HEK293 (cell line): Measurements from ENCODE around the gene EMSY.
A peak's percentile ranks its signal among the peaks of the same experiment; 100 is the strongest.

Source experiments
- CTCF ChIA-PET: fragments of 350-600 bp; formaldehyde crosslinking; extraction: SDS; loops from one replicate; lab custom pipeline; 2021; ENCODE audit warnings: antibody characterized with exemption; lab: Yijun Ruan, JAX
- POLR2A ChIA-PET: fragments of 300-600 bp; formaldehyde crosslinking; extraction: SDS; loops from one replicate; lab custom pipeline; 2020; ENCODE audit warnings: antibody characterized with exemption, inconsistent platforms; lab: Yijun Ruan, JAX
- H3K27ac ChIP-seq: fragments of 200-500 bp; sonication (Bioruptor generic); 2 replicates; pipeline ENCODE4 v1.5.1; 2014; ENCODE audit warnings: low read depth, low read length, control low read depth, inconsistent platforms; ENCODE audit errors: extremely low read depth
- H3K36me3 ChIP-seq, 2 experiments: fragments of 200-500 bp in 1 of 2; sonication (Bioruptor generic) in 1 of 2; 1 replicate in 1 of 2; 2 replicates in 1 of 2; pipeline ENCODE4 v1.5.1; 2014 to 2017; ENCODE audit warnings: inconsistent platforms in 2 of 2, low read length in 2 of 2; ENCODE audit not compliant: control insufficient read depth in 2 of 2, insufficient read depth in 1 of 2
- H3K4me1 ChIP-seq: fragments of 200-500 bp; sonication (Bioruptor generic); 2 replicates; pipeline ENCODE4 v1.5.1; 2014; ENCODE audit warnings: mild to moderate bottlenecking, low read length, inconsistent platforms; ENCODE audit not compliant: control insufficient read depth, insufficient read depth
- H3K4me3 ChIP-seq: 2 replicates; pipeline ENCODE4 v1.5.1; 2011; ENCODE audit warnings: low read depth, mild to moderate bottlenecking, control low read depth, low read length, moderate library complexity
- H3K9me3 ChIP-seq: fragments of 200-500 bp; sonication (Bioruptor generic); 2 replicates; pipeline ENCODE4 v1.5.1; 2014; ENCODE audit warnings: low read depth, low read length, inconsistent platforms; ENCODE audit not compliant: control insufficient read depth, insufficient read depth
- FEZF1 ChIP-seq: fragments of 450-650 bp; formaldehyde crosslinking; IDR thresholded peaks from 2 replicates; pipeline ENCODE4 v1.5.1; 2016; ENCODE audit warnings: missing biosample characterization, missing genetic modification characterization
- GLIS1 ChIP-seq: fragments of 450-650 bp; formaldehyde crosslinking; IDR thresholded peaks from 2 replicates; pipeline ENCODE4 v1.5.1; 2016; ENCODE audit warnings: missing biosample characterization, missing genetic modification characterization
- MZF1 ChIP-seq: fragments of 450-650 bp; formaldehyde crosslinking; IDR thresholded peaks from 2 replicates; pipeline ENCODE4 v1.5.1; 2017; ENCODE audit warnings: missing biosample characterization, missing genetic modification characterization, borderline replicate concordance
- OSR2 ChIP-seq: fragments of 450-650 bp; formaldehyde crosslinking; IDR thresholded peaks from 2 replicates; pipeline ENCODE4 v1.5.1; 2016; ENCODE audit warnings: missing biosample characterization, missing genetic modification characterization
- RBAK ChIP-seq: fragments of 450-650 bp; formaldehyde crosslinking; IDR thresholded peaks from 2 replicates; pipeline ENCODE4 v1.5.1; 2016; ENCODE audit warnings: missing biosample characterization, missing genetic modification characterization
- SETDB1 ChIP-seq: IDR thresholded peaks from one replicate; pipeline ENCODE4 v1.6.1; 2017; ENCODE audit warnings: mild to moderate bottlenecking, low read length, moderate library complexity, mixed read lengths; ENCODE audit not compliant: insufficient read length
- SP7 ChIP-seq: fragments of 450-650 bp; formaldehyde crosslinking; IDR thresholded peaks from 2 replicates; pipeline ENCODE4 v1.5.1; 2016; ENCODE audit warnings: missing biosample characterization, missing genetic modification characterization
- TCF7L2 ChIP-seq: IDR thresholded peaks from 2 replicates; pipeline ENCODE4 v1.6.1; 2011; ENCODE audit warnings: low read depth, mild to moderate bottlenecking, inconsistent platforms, low read length, moderate library complexity, borderline replicate concordance
- TRIM28 ChIP-seq: IDR thresholded peaks from 2 replicates; pipeline ENCODE4 v1.6.1; 2011; ENCODE audit warnings: low read length, control low read depth, borderline replicate concordance
- WT1 ChIP-seq: fragments of 450-650 bp; formaldehyde crosslinking; IDR thresholded peaks from 2 replicates; pipeline ENCODE4 v1.5.1; 2016; ENCODE audit warnings: missing biosample characterization, missing genetic modification characterization
- ZBTB48 ChIP-seq: fragments of 450-650 bp; formaldehyde crosslinking; IDR thresholded peaks from 2 replicates; pipeline ENCODE4 v1.5.1; 2016; ENCODE audit warnings: missing biosample characterization, missing genetic modification characterization
- ZBTB8A ChIP-seq: fragments of 450-650 bp; formaldehyde crosslinking; IDR thresholded peaks from 2 replicates; pipeline ENCODE4 v1.5.1; 2016; ENCODE audit warnings: missing biosample characterization, missing genetic modification characterization
- ZEB2 ChIP-seq: fragments of 450-650 bp; formaldehyde crosslinking; IDR thresholded peaks from 2 replicates; pipeline ENCODE4 v1.5.1; 2016; ENCODE audit warnings: missing biosample characterization, missing genetic modification characterization
- ZFP3 ChIP-seq: fragments of 450-650 bp; formaldehyde crosslinking; IDR thresholded peaks from 2 replicates; pipeline ENCODE4 v1.5.1; 2016; ENCODE audit warnings: low read depth, missing biosample characterization, missing genetic modification characterization
- ZNF174 ChIP-seq: fragments of 450-650 bp; formaldehyde crosslinking; IDR thresholded peaks from 2 replicates; pipeline ENCODE4 v1.5.0; 2017; ENCODE audit warnings: missing biosample characterization, mild to moderate bottlenecking, missing genetic modification characterization
- ZNF175 ChIP-seq: fragments of 450-650 bp; formaldehyde crosslinking; IDR thresholded peaks from 2 replicates; pipeline ENCODE4 v1.5.1; 2016; ENCODE audit warnings: missing biosample characterization, missing genetic modification characterization
- ZNF202 ChIP-seq: fragments of 450-650 bp; formaldehyde crosslinking; IDR thresholded peaks from 2 replicates; pipeline ENCODE4 v1.5.1; 2016; ENCODE audit warnings: missing biosample characterization, missing genetic modification characterization, borderline replicate concordance
- ZNF221 ChIP-seq: fragments of 450-650 bp; formaldehyde crosslinking; IDR thresholded peaks from 2 replicates; pipeline ENCODE4 v1.5.1; 2017; ENCODE audit warnings: missing biosample characterization, missing genetic modification characterization, borderline replicate concordance
- ZNF23 ChIP-seq: fragments of 450-650 bp; formaldehyde crosslinking; IDR thresholded peaks from 2 replicates; pipeline ENCODE4 v1.5.1; 2016; ENCODE audit warnings: missing biosample characterization, missing genetic modification characterization, borderline replicate concordance
- ZNF292 ChIP-seq: fragments of 450-650 bp; formaldehyde crosslinking; IDR thresholded peaks from 2 replicates; pipeline ENCODE4 v1.5.1; 2016; ENCODE audit warnings: low read depth, missing biosample characterization, missing genetic modification characterization, borderline replicate concordance
- ZNF350 ChIP-seq: fragments of 450-650 bp; formaldehyde crosslinking; IDR thresholded peaks from 2 replicates; pipeline ENCODE4 v1.5.0; 2017; ENCODE audit warnings: missing biosample characterization, mild to moderate bottlenecking, missing genetic modification characterization
- ZNF366 ChIP-seq: fragments of 450-650 bp; formaldehyde crosslinking; conservative IDR thresholded peaks from 2 replicates; pipeline ENCODE4 v1.5.1; 2016; ENCODE audit warnings: missing biosample characterization, missing genetic modification characterization
- ZNF416 ChIP-seq: fragments of 450-650 bp; formaldehyde crosslinking; IDR thresholded peaks from 2 replicates; pipeline ENCODE4 v1.5.1; 2016; ENCODE audit warnings: missing biosample characterization, missing genetic modification characterization
- ZNF501 ChIP-seq: fragments of 450-650 bp; formaldehyde crosslinking; IDR thresholded peaks from 2 replicates; pipeline ENCODE4 v1.5.1; 2016; ENCODE audit warnings: missing biosample characterization, missing genetic modification characterization
- ZNF600 ChIP-seq: fragments of 450-650 bp; formaldehyde crosslinking; IDR thresholded peaks from 2 replicates; pipeline ENCODE4 v1.5.1; 2016; ENCODE audit warnings: missing biosample characterization, missing genetic modification characterization
- ZNF658 ChIP-seq: fragments of 450-650 bp; formaldehyde crosslinking; IDR thresholded peaks from 2 replicates; pipeline ENCODE4; 2016; ENCODE audit warnings: missing biosample characterization, missing genetic modification characterization
- ZNF660 ChIP-seq: fragments of 450-650 bp; IDR thresholded peaks from 2 replicates; pipeline ENCODE4 v1.5.1; 2018; ENCODE audit warnings: missing biosample characterization, mild to moderate bottlenecking, missing genetic modification characterization
- ZNF677 ChIP-seq: fragments of 450-650 bp; IDR thresholded peaks from 2 replicates; pipeline ENCODE4 v1.5.0; 2018; ENCODE audit warnings: missing biosample characterization, mild to moderate bottlenecking, missing genetic modification characterization, moderate library complexity
- ZNF747 ChIP-seq: fragments of 450-650 bp; formaldehyde crosslinking; IDR thresholded peaks from 2 replicates; pipeline ENCODE4 v1.5.1; 2016; ENCODE audit warnings: missing biosample characterization, missing genetic modification characterization
- ZNF768 ChIP-seq: fragments of 450-650 bp; formaldehyde crosslinking; IDR thresholded peaks from 2 replicates; pipeline ENCODE4 v1.5.1; 2018; ENCODE audit warnings: missing biosample characterization, mild to moderate bottlenecking, missing genetic modification characterization
- ZNF777 ChIP-seq: fragments of 450-650 bp; formaldehyde crosslinking; IDR thresholded peaks from 2 replicates; pipeline ENCODE4 v1.5.1; 2017; ENCODE audit warnings: missing biosample characterization, missing genetic modification characterization, borderline replicate concordance
- ZNF830 ChIP-seq: fragments of 450-650 bp; IDR thresholded peaks from 2 replicates; pipeline ENCODE4 v1.5.0; 2018; ENCODE audit warnings: missing biosample characterization, missing genetic modification characterization, low read depth, mild to moderate bottlenecking, moderate library complexity
- ZNF843 ChIP-seq: fragments of 450-650 bp; formaldehyde crosslinking; IDR thresholded peaks from 2 replicates; pipeline ENCODE4 v1.5.1; 2016; ENCODE audit warnings: missing biosample characterization, missing genetic modification characterization
- ZSCAN16 ChIP-seq: fragments of 450-650 bp; formaldehyde crosslinking; IDR thresholded peaks from 2 replicates; pipeline ENCODE4 v1.5.1; 2016; ENCODE audit warnings: missing biosample characterization, missing genetic modification characterization
- TF ChIP-seq, protein P1 (sequence below): fragments of 450-650 bp; formaldehyde crosslinking; IDR thresholded peaks from 2 replicates; pipeline ENCODE4; 2016; ENCODE audit warnings: missing biosample characterization, missing genetic modification characterization
- TF ChIP-seq, protein P2 (sequence below): fragments of 450-650 bp; formaldehyde crosslinking; IDR thresholded peaks from 2 replicates; pipeline ENCODE4 v1.5.1; 2016; ENCODE audit warnings: missing biosample characterization, missing genetic modification characterization
- TF ChIP-seq, protein P3 (sequence below): fragments of 450-650 bp; formaldehyde crosslinking; IDR thresholded peaks from 2 replicates; pipeline ENCODE4 v1.5.1; 2017; ENCODE audit warnings: missing biosample characterization, missing genetic modification characterization

EMSY gene

DNA sequence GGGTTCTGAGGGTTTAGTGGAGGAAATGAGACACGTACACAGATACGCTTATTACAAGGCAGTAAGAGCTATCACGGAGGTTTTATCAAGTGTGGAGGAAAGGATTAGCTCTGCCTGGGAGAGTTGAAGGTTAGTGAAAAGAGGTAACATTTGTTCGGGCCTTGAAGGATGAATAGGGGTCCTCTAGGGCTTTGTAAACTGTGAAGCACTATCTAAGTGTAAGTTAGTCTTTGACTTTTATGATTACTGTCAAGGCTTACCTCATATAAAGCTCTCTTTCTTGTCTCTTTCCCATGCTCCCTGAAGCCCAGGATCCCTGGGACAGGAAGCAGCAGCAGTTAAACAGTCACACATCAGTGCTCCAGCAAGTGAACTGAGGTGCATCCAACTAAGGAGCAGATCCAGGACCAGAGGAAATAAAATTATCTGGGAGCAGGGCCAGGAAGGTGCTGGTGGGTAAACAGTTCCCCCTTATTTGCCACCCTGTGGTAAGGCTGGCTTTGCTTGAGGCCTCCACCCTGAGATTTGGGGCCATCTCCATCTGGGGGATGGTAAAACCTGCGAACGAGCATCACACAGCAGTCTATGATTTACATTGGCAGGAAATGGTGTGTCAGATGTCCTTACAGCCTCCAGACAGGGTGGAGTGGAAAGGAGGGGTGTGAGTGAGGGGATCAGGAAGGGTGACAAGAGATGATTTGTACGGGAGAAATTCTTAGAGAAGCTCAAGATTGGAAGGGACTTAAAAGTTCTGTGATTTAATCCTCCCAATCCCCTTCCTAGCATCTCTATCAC, 36.5 kb upstream of the EMSY start:
- H3K9me3 ChIP-seq = no peaks in the 10 kb centered on the region
- no peaks in the 10 kb centered on the region for H3K36me3 ChIP-seq
- POLR2A ChIA-PET = no interaction called here
- no peak overlapping the region for H3K4me3 ChIP-seq
- H3K4me1 ChIP-seq = no peaks in the 10 kb centered on the region
- CTCF ChIA-PET = interaction anchor here (0.5 to 2.1 kb wide), 3 partner anchors 11 to 326 kb away, joined by 3 to 18 read pairs (median 3); no protein-coding TSS in a partner anchor
- no peak overlapping the region for H3K27ac ChIP-seq
- TF ChIP-seq, protein P1, sequence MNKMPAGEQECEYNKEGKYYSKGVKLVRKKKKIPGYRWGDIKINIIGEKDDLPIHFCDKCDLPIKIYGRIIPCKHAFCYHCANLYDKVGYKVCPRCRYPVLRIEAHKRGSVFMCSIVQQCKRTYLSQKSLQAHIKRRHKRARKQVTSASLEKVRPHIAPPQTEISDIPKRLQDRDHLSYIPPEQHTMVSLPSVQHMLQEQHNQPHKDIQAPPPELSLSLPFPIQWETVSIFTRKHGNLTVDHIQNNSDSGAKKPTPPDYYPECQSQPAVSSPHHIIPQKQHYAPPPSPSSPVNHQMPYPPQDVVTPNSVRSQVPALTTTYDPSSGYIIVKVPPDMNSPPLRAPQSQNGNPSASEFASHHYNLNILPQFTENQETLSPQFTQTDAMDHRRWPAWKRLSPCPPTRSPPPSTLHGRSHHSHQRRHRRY = no peak
- TF ChIP-seq ZNF658 (tag by site-specific recombination) (no peak), ZNF777 (tag by site-specific recombination) (no peak), SETDB1 (no peak), ZNF600 (tag by site-specific recombination) (no peak), TCF7L2 (no peak), ZNF501 (tag by site-specific recombination) (no peak), ZBTB48 (peak; percentile 61; the same call in 1 of the 2 replicates), WT1 (tag by site-specific recombination) (no peak), FEZF1 (peak; percentile 37), ZNF747 (tag by site-specific recombination) (no peak), ZNF350 (no peak), ZNF202 (no peak), ZNF292 (no peak), ZSCAN16 (tag by site-specific recombination) (no peak), MZF1 (tag by site-specific recombination) (no peak), SP7 (no peak), GLIS1 (tag by site-specific recombination) (no peak), ZNF416 (no peak), ZNF221 (tag by site-specific recombination) (no peak), OSR2 (tag by site-specific recombination) (0 out of 2 replicates have a peak, but pooled peaks have one; percentile 9), ZBTB8A (tag by site-specific recombination) (no peak), ZNF677 (tag by site-specific recombination) (no peak), ZNF660 (no peak), RBAK (tag by site-specific recombination) (no peak), TRIM28 (peak; percentile 70; the same call in 1 of the 2 replicates), ZNF175 (tag by site-specific recombination) (no peak), ZEB2 (no peak), ZNF366 (no peak), ZFP3 (tag by site-specific recombination) (peak; percentile 61; the same call in 1 of the 2 replicates), ZNF768 (no peak), ZNF843 (no peak), ZNF830 (tag by site-specific recombination) (no peak), ZNF23 (tag by site-specific recombination) (no peak), ZNF174 (tag by site-specific recombination) (no peak)
- TF ChIP-seq, protein P2, sequence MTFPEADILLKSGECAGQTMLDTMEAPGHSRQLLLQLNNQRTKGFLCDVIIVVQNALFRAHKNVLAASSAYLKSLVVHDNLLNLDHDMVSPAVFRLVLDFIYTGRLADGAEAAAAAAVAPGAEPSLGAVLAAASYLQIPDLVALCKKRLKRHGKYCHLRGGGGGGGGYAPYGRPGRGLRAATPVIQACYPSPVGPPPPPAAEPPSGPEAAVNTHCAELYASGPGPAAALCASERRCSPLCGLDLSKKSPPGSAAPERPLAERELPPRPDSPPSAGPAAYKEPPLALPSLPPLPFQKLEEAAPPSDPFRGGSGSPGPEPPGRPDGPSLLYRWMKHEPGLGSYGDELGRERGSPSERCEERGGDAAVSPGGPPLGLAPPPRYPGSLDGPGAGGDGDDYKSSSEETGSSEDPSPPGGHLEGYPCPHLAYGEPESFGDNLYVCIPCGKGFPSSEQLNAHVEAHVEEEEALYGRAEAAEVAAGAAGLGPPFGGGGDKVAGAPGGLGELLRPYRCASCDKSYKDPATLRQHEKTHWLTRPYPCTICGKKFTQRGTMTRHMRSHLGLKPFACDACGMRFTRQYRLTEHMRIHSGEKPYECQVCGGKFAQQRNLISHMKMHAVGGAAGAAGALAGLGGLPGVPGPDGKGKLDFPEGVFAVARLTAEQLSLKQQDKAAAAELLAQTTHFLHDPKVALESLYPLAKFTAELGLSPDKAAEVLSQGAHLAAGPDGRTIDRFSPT = no peak
- TF ChIP-seq, protein P3, sequence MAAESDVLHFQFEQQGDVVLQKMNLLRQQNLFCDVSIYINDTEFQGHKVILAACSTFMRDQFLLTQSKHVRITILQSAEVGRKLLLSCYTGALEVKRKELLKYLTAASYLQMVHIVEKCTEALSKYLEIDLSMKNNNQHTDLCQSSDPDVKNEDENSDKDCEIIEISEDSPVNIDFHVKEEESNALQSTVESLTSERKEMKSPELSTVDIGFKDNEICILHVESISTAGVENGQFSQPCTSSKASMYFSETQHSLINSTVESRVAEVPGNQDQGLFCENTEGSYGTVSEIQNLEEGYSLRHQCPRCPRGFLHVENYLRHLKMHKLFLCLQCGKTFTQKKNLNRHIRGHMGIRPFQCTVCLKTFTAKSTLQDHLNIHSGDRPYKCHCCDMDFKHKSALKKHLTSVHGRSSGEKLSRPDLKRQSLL (tag by site-specific recombination) = no peak
